Measurements from ENCODE around the gene FIGN. TPM values are rescaled to one million over a fixed set of nuclear protein-coding genes. Genes with fewer than 3 reads are reported as not detected.

FIGN gene
- total RNA-seq, 1 experiment from 2014 or later, result 14.6 TPM

DNA sequence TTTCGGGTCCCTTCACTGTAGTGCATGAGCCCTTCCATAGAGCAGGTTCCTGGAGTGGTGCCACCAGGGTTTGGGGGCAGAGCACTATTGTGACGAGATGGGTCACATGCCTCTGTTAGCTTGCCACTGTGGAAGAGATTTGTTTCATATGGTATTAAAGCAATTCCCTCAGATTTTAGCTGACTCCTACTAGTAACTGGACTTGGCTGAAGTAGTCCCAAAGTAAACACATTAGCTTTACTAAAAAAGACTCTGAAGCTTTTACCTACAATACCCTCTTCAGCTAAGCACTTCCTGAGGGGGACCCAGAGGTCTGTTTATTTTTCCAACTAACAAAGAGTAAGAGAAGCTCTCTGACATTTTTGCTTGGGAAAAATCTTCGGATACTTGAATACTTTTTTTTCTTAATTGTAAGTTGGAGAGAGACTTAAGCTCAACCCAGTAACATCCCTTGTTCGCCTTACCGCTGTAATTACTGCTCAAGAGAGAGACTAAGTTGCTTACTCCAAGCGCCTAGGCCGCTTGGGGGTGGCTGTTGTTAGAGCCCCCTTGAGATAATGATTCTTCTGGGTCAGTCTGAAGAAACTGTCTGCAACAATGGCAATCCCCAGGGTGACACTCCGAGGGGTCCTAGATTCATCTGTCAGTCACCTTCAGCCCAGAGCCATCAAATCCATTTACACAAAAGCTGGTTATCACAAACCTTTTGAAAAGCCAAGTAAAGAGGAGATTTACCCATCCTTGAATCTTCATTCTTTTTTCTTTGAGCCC lies 177.4 kb downstream of the FIGN start:
- Mint-ChIP-seq H3K4me3 (no peak overlapping the region), H3K9me3 (no peaks in the 10 kb centered on the region), H3K4me1 (peaks cover 6 to 10% of the 10 kb centered on the region in 2 experiments), H3K36me3 (ENCODE audit: insufficient read depth in 1 of 3, low read depth in 3 of 3) (no peaks in the 10 kb centered on the region), H3K27ac (no peak overlapping the region; a peak in 2 of 7 replicates), H3K27me3 (ENCODE audit: low read depth) (no peaks in the 10 kb centered on the region)
- Histone ChIP-seq H2BK15ac (ENCODE audit: low read depth, low read length) (no peak overlapping the region), H3K9me3 (ENCODE audit: control insufficient read depth, low read depth, low read length) (no peaks in the 10 kb centered on the region), H2BK120ac (ENCODE audit: low read depth, low read length, poor library complexity, severe bottlenecking) (no peak overlapping the region), H3K4me1 (ENCODE audit: insufficient read depth, low read length) (no peaks in the 10 kb centered on the region), H4K20me1 (ENCODE audit: control insufficient read depth, insufficient read depth, insufficient read length) (no peaks in the 10 kb centered on the region), H2BK20ac (ENCODE audit: low read depth, low read length, poor library complexity, severe bottlenecking) (no peak overlapping the region), H3K56ac (ENCODE audit: insufficient read length, low read depth, low read length) (no peak overlapping the region), H3K18ac (ENCODE audit: insufficient read length, low read depth, low read length) (no peak overlapping the region), H3K4ac (ENCODE audit: low read depth, low read length) (no peak overlapping the region), H3K23me2 (ENCODE audit: insufficient read length, low read depth, low read length, poor library complexity, severe bottlenecking) (no peaks in the 10 kb centered on the region), H3K79me1 (ENCODE audit: insufficient read depth, low read depth, low read length, poor library complexity, severe bottlenecking) (no peaks in the 10 kb centered on the region), H2BK5ac (ENCODE audit: insufficient read length, low read length) (no peak overlapping the region), H4K5ac (ENCODE audit: insufficient read length, low read depth, low read length) (no peak overlapping the region), H3K23ac (ENCODE audit: insufficient read length, low read depth, low read length) (no peak overlapping the region), H3K27ac (ENCODE audit: insufficient read length, low read depth, low read length) (no peak overlapping the region), H2AK5ac (ENCODE audit: insufficient read length, low read length) (no peak overlapping the region), H3K9ac (ENCODE audit: extremely low read depth, insufficient read length, low read length) (no peak overlapping the region), H3K79me2 (ENCODE audit: insufficient read depth, low read length) (no peaks in the 10 kb centered on the region), H4K91ac (ENCODE audit: insufficient read length, low read depth, low read length) (no peak overlapping the region), H4K8ac (replicated peaks; ENCODE audit: insufficient read length, low read depth, low read length) (no peak overlapping the region), H3K4me2 (ENCODE audit: insufficient read depth, insufficient read length, low read length) (no peak overlapping the region), H3T11ph (ENCODE audit: low read length) (no peak overlapping the region), H3K14ac (ENCODE audit: insufficient read depth, low read length) (no peak overlapping the region), H2BK12ac (ENCODE audit: insufficient read length, low read depth, low read length) (no peak overlapping the region), H3K27me3 (ENCODE audit: insufficient read depth, low read length) (no peaks in the 10 kb centered on the region), H2AFZ (ENCODE audit: low read length) (no peak overlapping the region)
- no peak for DNase-seq
- TF ChIP-seq, protein P1, sequence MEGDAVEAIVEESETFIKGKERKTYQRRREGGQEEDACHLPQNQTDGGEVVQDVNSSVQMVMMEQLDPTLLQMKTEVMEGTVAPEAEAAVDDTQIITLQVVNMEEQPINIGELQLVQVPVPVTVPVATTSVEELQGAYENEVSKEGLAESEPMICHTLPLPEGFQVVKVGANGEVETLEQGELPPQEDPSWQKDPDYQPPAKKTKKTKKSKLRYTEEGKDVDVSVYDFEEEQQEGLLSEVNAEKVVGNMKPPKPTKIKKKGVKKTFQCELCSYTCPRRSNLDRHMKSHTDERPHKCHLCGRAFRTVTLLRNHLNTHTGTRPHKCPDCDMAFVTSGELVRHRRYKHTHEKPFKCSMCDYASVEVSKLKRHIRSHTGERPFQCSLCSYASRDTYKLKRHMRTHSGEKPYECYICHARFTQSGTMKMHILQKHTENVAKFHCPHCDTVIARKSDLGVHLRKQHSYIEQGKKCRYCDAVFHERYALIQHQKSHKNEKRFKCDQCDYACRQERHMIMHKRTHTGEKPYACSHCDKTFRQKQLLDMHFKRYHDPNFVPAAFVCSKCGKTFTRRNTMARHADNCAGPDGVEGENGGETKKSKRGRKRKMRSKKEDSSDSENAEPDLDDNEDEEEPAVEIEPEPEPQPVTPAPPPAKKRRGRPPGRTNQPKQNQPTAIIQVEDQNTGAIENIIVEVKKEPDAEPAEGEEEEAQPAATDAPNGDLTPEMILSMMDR (conservative IDR thresholded peaks at IDR 0.05), result no peak
- no CpG with 5 or more reads among the region's 8 CpGs for WGBS (ENCODE audit: extremely low coverage, insufficient read length, low lambda C conversion rate)

Data from H9 (cell line).